Astrocyte of the cerebellum (primary cell): ENCODE data around the gene ATP2A3.
A peak's percentile ranks its signal among the peaks of the same experiment; 100 is the strongest.

ENCODE experiments used
- DNase-seq: peaks from one replicate; pipeline ENCODE4 v3.0.0-alpha.2; 2011; ENCODE audit warnings: low read depth
- H3K4me3 ChIP-seq: 2 replicates; pipeline ENCODE4 v1.5.1; 2011; ENCODE audit warnings: mild to moderate bottlenecking, low read depth, low read length, moderate library complexity
- in situ Hi-C: cut with HindIII; loops from 2 replicates; pipeline ENCODE4 v1.10.0; 2017; ENCODE audit warnings: low sequenced_read_pairs
- TF ChIP-seq, protein P1 (sequence below): IDR thresholded peaks from 2 replicates; pipeline ENCODE4 v1.5.1; 2012; ENCODE audit warnings: low read length, low read depth, moderate library complexity, mild to moderate bottlenecking; ENCODE audit errors: missing control alignments

The ATP2A3 gene

DNA sequence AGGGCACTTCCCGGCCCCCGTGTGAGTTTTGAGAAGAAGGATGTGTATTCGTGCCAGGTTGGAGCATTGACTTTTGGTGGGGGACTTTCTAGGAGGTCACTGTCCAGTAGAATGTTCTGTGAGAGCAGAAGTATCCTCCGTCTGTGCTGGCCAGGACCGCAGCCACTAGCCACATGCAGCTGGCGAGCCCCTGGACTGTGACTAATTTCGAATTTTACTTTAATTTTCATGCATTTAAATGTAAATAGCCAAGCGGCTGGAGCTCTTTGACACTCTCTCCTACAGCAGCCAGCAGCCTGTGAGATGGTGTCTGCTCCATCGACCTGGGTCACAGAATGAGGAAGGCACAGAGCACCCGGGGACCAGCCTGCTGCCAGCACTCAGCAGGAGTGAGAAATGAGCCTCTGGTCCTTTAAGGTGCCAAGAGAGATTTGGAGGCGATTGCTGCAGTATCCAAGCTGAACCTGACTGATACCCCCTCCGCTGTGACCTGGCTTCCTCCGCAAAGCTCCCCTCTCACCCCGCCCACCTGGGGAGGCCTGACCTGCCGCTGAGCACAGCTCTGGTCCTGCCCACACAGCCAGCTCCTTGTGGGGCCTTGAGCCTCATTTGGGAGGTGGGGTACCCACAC lies 7.8 kb downstream of the ATP2A3 start:
- in situ Hi-C loops: loop anchor here (5.0 kb wide), 1 partner anchor 49 kb away; no protein-coding TSS in a partner anchor
- peak; percentile 54 for DNase-seq
- no peak overlapping the region for H3K4me3 ChIP-seq
- TF ChIP-seq, protein P1, sequence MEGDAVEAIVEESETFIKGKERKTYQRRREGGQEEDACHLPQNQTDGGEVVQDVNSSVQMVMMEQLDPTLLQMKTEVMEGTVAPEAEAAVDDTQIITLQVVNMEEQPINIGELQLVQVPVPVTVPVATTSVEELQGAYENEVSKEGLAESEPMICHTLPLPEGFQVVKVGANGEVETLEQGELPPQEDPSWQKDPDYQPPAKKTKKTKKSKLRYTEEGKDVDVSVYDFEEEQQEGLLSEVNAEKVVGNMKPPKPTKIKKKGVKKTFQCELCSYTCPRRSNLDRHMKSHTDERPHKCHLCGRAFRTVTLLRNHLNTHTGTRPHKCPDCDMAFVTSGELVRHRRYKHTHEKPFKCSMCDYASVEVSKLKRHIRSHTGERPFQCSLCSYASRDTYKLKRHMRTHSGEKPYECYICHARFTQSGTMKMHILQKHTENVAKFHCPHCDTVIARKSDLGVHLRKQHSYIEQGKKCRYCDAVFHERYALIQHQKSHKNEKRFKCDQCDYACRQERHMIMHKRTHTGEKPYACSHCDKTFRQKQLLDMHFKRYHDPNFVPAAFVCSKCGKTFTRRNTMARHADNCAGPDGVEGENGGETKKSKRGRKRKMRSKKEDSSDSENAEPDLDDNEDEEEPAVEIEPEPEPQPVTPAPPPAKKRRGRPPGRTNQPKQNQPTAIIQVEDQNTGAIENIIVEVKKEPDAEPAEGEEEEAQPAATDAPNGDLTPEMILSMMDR: no peak

DNA sequence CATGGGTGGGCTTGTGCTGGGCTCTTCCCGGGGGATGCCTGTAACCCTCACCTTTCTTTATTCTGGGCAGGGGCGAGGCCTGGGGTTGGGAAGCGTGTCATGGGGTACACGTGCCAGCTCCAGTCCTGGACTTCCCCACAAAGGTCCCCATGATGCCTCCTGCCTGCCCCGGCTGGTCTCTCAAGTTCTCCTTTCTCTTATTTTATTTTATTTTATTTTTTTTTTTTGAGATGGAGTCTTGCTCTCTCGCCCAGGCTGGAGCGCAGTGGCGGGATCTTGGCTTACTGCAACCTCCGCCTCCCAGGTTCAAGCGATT lies 8.6 kb downstream of the ATP2A3 start:
- no peak overlapping the region for H3K4me3 ChIP-seq
- DNase-seq: no peak
- in situ Hi-C loops: loop anchor here (5.0 kb wide), 1 partner anchor 48 kb away; no protein-coding TSS in a partner anchor
- TF ChIP-seq, protein P1: no peak

DNA sequence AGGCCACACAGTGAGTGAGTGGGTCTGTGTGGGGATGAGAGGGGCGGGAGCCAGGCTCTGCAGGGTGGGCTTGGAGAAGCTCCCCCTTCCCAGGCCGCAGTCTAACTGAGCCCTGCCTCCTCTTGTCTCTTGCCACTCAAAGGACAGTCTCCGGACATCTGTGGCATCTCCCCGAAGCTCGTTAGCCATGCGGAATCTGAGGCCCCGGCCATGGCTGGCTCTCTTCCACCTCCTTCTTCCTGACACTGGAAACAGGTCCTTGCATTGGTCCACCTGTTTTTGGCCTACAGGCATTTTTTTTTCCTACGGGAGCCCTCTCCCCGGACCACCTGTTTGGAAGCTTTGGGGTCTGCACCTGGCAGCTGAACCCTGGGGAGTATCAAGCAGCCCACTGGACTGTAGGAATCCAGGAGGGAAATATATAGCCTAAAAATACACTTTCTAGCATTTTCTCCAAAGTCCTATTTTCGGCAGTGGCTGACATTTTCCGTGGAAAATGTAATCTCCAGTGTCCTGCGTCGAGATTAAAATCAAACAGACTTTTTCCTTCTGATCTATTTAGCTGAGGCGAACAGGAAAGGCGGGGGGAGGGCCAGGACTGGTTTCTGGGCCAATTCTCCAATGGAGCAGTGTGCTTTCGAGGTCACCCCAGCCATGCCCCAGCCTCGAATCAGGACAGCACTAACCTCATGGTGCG lies 9.1 kb downstream of the ATP2A3 start:
- H3K4me3 ChIP-seq: no peak overlapping the region
- DNase-seq: no peak
- in situ Hi-C loops: loop anchor here (5.0 kb wide), 1 partner anchor 48 kb away; no protein-coding TSS in a partner anchor
- TF ChIP-seq, protein P1: no peak

DNA sequence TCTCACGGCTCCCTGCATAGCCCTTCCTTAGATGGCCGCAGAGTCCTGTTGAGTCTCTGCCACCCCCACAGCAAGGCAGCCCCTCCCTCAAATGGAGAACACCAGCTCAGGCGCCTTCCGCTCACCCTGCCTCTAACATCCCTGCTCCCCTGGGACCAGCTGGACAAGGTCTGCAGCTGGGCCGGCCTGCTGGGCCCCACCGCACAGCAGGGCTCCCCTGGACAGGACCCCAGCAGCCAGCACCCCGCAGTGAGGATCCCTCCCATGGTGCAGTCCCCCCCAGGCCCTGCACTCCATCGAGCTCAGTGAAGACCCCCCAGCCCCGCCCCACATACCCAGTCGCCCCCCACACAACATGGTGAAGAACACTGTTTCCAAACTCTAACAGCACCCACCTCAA lies 10.2 kb downstream of the ATP2A3 start:
- in situ Hi-C loops: no loop called here
- DNase-seq: no peak
- TF ChIP-seq, protein P1: no peak
- no peak overlapping the region for H3K4me3 ChIP-seq

DNA sequence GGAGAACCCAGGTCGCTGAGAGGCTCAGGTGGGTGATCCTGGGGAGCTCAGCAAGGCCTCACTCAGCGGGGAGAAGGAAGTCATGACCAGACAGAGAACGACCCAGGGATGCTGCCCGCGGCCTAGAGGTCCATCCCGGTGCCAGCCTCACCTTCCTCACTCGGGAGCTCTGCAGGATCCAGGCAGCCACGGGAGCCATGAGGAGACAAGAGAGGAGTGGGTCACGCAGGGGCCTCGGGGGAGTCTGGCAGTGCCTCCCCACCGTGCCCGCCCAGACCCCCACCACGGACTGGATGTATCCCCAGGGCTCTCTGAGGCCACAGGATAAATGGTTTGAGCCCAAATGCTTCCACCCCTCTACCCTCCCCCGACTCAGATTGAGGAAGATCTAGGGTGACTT lies 10.7 kb downstream of the ATP2A3 start:
- no peak overlapping the region for H3K4me3 ChIP-seq
- in situ Hi-C loops: no loop called here
- TF ChIP-seq, protein P1: no peak
- DNase-seq: no peak

DNA sequence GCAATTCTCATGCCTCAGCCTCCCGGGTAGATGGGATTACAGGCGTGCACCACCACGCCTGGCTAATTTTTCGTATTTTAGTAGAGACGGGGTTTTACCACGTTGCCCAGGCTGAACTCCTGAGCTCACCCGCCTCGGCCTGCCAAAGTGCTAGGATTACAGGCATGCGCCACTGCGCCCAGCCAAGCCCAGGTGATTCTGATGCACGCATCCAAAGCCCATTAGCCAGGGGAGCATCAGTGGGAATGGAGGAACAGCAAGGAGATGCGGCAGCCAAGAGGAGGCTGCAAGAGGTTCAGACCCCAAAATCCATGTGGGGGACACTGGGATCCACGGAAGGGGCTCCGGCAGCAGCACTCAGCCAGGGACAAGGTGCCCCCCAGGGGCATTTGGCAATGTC lies 12.1 kb downstream of the ATP2A3 start:
- no peak overlapping the region for H3K4me3 ChIP-seq
- in situ Hi-C loops: no loop called here

More for the DNA sequence above, 12.1 kb downstream of the ATP2A3 start:
- TF ChIP-seq, protein P1: no peak
- no peak for DNase-seq
